Spleen (tissue), 11 donors: Measurements from ENCODE around the gene FGF2. TPM values are rescaled to one million over a fixed set of nuclear protein-coding genes. Genes with fewer than 3 reads are reported as not detected.

Source experiments
- DNase-seq: peaks from one replicate; pipeline ENCODE4 v3.0.0-alpha.2; 2020
- H3K27ac ChIP-seq, 8 donors: fragments of 200-600 bp; sonication (generic) in 7 of 8; 1 replicate in 4 of 8; 2 replicates in 4 of 8; pipeline versions ENCODE4 v1.5.0 to v1.8.0; 2016 to 2021; ENCODE audit warnings: inconsistent platforms in 4 of 8, mild to moderate bottlenecking in 4 of 8, moderate library complexity in 1 of 8
- H3K27me3 ChIP-seq, 7 donors: fragments of 200-600 bp; sonication (generic) in 6 of 7; replicated peaks in 1 of 7; 1 replicate in 4 of 7; 2 replicates in 3 of 7; pipeline versions ENCODE4 v1.5.0 to v1.8.0; 2016 to 2021; ENCODE audit warnings: inconsistent platforms in 3 of 7, mild to moderate bottlenecking in 1 of 7
- H3K36me3 ChIP-seq, 6 donors: fragments of 200-600 bp; sonication (generic) in 5 of 6; 1 replicate in 4 of 6; 2 replicates in 2 of 6; pipeline versions ENCODE4 v1.5.0 to v1.8.0; 2016 to 2021; ENCODE audit warnings: inconsistent platforms in 2 of 6
- H3K4me1 ChIP-seq, 6 donors: fragments of 200-600 bp; sonication (generic) in 5 of 6; 1 replicate in 3 of 6; 2 replicates in 3 of 6; pipeline versions ENCODE4 v1.5.0 to v1.8.0; 2016 to 2021; ENCODE audit warnings: inconsistent platforms in 3 of 6
- H3K4me3 ChIP-seq, 8 donors: fragments of 200-600 bp; sonication (generic) in 7 of 8; 1 replicate in 4 of 8; 2 replicates in 4 of 8; pipeline versions ENCODE4 v1.5.0 to v1.8.0; 2016 to 2021; ENCODE audit warnings: inconsistent platforms in 4 of 8, mild to moderate bottlenecking in 4 of 8, moderate library complexity in 2 of 8
- H3K9me3 ChIP-seq, 8 donors: fragments of 200-600 bp; sonication (generic) in 7 of 8; 1 replicate in 4 of 8; 2 replicates in 4 of 8; pipeline versions ENCODE4 v1.5.0 to v1.8.0; 2016 to 2021; ENCODE audit warnings: inconsistent platforms in 4 of 8
- CTCF ChIP-seq, 11 experiments: fragments of 200-600 bp in 7 of 11; fragments of 450-650 bp in 4 of 11; sonication (generic) in 4 of 11; IDR thresholded peaks in 8 of 11; conservative IDR thresholded peaks in 3 of 11; 1 replicate in 7 of 11; 2 replicates in 4 of 11; pipeline versions ENCODE4 v1.4.0 to v1.8.0; 2016 to 2021; ENCODE audit warnings: antibody characterized with exemption in 11 of 11, inconsistent platforms in 4 of 11, mild to moderate bottlenecking in 1 of 11
- POLR2A ChIP-seq, 3 donors: fragments of 450-650 bp; IDR thresholded peaks; one replicate each; pipeline ENCODE4 v1.5.1; 2017; ENCODE audit warnings: antibody characterized with exemption in 3 of 3, mild to moderate bottlenecking in 1 of 3
- POLR2AphosphoS5 ChIP-seq, 3 donors: sonication (generic); formaldehyde crosslinking; IDR thresholded peaks; one replicate each; pipeline ENCODE4 v1.5.1; 2017; ENCODE audit warnings: antibody characterized with exemption in 3 of 3
- WGBS, 5 donors: extraction: QIAGEN DNeasy Blood & Tissue Kit in 3 of 5; methylation state at CpG; one replicate each; pipeline versions ENCODE4 v1.1.5 to v1.1.7; 2013 to 2018; 5-methylcytosine and 5-hydroxymethylcytosine counted together
- intact Hi-C: fragments of 100-400 bp; cut with DNase I; formaldehyde crosslinking; loops from one replicate; pipeline ENCODE4 v1.15.0; 2023; ENCODE audit warnings: low total_unique reads
- polyA plus RNA-seq, 3 donors: library from polyadenylated mRNA; stranded (reverse); fragments of 200-250 nt; gene quantifications; one replicate each; pipeline ENCODE4 v1.2.1, GENCODE V29; 2013
- total RNA-seq, 7 donors: library from RNA; depleted of rRNA in 3 of 7; stranded (reverse); fragments of >200 nt in 3 of 7; fragmentation: NEBNext Ultra II Directional in 4 of 7; extraction: Animal tissue kit (Norgen Biotek cat#: 25700) in 4 of 7; gene quantifications; one replicate each; pipeline versions ENCODE4 v1.1.0 to v1.2.1, GENCODE V29; 2016 to 2021
- donor health status: healthy with polysubstance abuse.
- donor health status: DM: no; HTN: no; CAD: no; lungs with moderate emphysema.
- donor health status: DM: no; HTN: no; CAD: no.
- donor health status: Bipolar disorder and iron deficiency.
- donor health status: healthy.
- donor health status: DM: no; HTN: no; CAD: no.
- donor health status: DM: yes; HTN: yes; CAD: no.

Gene FGF2
- total and polyA plus RNA-seq, 10 donors = 0.48 to 3.1 (median 1.5) TPM

DNA sequence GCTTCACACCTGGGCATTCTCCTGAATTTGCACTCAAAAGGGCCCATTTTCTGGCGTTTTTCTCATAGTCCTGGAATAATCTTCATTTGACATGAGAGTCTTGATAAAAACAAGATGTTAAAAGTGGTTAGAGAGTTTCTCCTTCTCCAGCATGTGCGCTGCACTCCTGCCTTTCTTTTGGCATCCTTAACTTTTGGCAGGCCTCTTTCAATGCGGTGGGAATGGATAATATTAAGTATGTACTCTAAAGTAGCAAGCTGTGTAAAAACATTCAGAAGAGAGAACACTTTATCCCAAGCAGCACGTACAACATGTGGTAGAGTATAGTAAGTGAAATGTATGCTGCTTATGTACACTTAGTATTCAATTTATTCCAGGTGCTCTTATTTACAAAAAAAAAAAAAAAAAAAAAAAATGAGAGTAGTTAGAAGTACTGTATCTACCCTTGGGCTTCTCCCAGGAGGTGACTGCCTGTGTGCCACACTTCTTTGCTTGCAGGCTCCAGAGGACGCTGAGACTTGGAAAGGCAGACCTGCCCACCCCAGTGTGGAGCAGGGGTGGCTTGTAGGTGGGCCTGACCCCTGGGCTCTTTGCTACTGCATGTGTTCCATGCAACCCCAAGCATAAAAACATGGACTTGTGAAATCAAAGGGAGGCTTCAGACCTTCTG is 3.9 kb downstream of the FGF2 start:
- Histone ChIP-seq H3K4me3 (no peak overlapping the region), H3K9me3 (no peaks in the 10 kb centered on the region), H3K27ac (no peak overlapping the region), H3K27me3 (peaks cover 0 to 79% (median 62%) of the 10 kb centered on the region in 7 donors), H3K4me1 (peaks cover 0 to 23% (median 17%) of the 10 kb centered on the region in 6 donors), H3K36me3 (no peaks in the 10 kb centered on the region)
- intact Hi-C loops = no loop called here
- TF ChIP-seq POLR2A (IDR thresholded peaks at IDR 0.05) (no peak), CTCF (IDR thresholded peaks at IDR 0.05 in 8 of 11, conservative IDR thresholded peaks at IDR 0.05 in 3 of 11) (no peak), POLR2AphosphoS5 (IDR thresholded peaks at IDR 0.05) (no peak)
- DNase-seq = no peak
- WGBS, 5 donors = 80 to 91% (median 89%) methylated on average over 5 of the region's 5 CpGs

GRCh38 chr4:122831515-122832196 is 5.0 kb downstream of the FGF2 start:
- TF ChIP-seq POLR2A (IDR thresholded peaks at IDR 0.05) (no peak), CTCF (IDR thresholded peaks at IDR 0.05 in 8 of 11, conservative IDR thresholded peaks at IDR 0.05 in 3 of 11) (no peak), POLR2AphosphoS5 (IDR thresholded peaks at IDR 0.05) (no peak)
- intact Hi-C loops = no loop called here
- Histone ChIP-seq H3K27ac (no peak overlapping the region), H3K36me3 (no peaks in the 10 kb centered on the region), H3K27me3 (peaks cover 0 to 78% (median 53%) of the 10 kb centered on the region in 7 donors), H3K9me3 (no peaks in the 10 kb centered on the region), H3K4me1 (peaks cover 0 to 18% (median 15%) of the 10 kb centered on the region in 6 donors), H3K4me3 (no peak overlapping the region)
- no peak for DNase-seq
- WGBS, 5 donors = 88 to 97% (median 92%) methylated on average over 6 of the region's 6 CpGs

- no peaks in the 10 kb centered on the region for H3K9me3 ChIP-seq
- no peak overlapping the region for H3K27ac ChIP-seq
- 76 to 96% (median 93%) methylated on average over 1 of the region's 1 CpG for WGBS, 5 donors
- no peak for TF ChIP-seq POLR2AphosphoS5 (IDR thresholded peaks at IDR 0.05)
- no peak for TF ChIP-seq POLR2A (IDR thresholded peaks at IDR 0.05)
- TF ChIP-seq CTCF (IDR thresholded peaks at IDR 0.05 in 8 of 11, conservative IDR thresholded peaks at IDR 0.05 in 3 of 11) = no peak
- intact Hi-C loops = no loop called here
- H3K4me1 ChIP-seq = peaks cover 0 to 9% (median 7%) of the 10 kb centered on the region in 6 donors
- DNase-seq = no peak
- no peaks in the 10 kb centered on the region for H3K36me3 ChIP-seq
- no peak overlapping the region for H3K4me3 ChIP-seq
- H3K27me3 ChIP-seq = peaks cover 0 to 72% (median 43%) of the 10 kb centered on the region in 7 donors
Observed at GRCh38 chr4:122832732-122833131, 6.1 kb downstream of the FGF2 start.

DNA sequence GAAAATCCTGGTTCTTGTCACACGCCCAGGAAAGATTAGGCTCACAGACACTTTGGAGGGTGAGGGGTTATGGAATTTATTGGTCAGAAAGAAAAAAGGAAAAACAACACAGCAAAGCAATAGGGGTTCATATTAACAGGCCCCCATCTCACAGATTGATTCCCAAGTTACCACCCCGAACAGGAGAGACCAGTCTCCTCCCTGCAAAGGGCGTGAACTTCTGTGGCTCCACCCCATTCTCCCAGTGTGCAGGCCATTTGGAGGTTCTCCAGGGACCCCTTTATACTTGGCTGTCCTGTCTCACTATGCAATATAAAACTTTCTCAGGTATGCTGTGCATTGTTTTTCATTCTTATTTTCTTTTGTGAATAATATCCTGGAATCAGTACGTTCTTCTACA is 7.4 kb downstream of the FGF2 start:
- Histone ChIP-seq H3K9me3 (no peaks in the 10 kb centered on the region), H3K27ac (no peak overlapping the region), H3K4me3 (no peak overlapping the region), H3K36me3 (no peaks in the 10 kb centered on the region), H3K27me3 (peaks cover 0 to 60% (median 32%) of the 10 kb centered on the region in 7 donors), H3K4me1 (no peaks in the 10 kb centered on the region)
- TF ChIP-seq CTCF (IDR thresholded peaks at IDR 0.05 in 8 of 11, conservative IDR thresholded peaks at IDR 0.05 in 3 of 11) = no peak
- 83 to 91% (median 84%) methylated on average over 4 of the region's 4 CpGs for WGBS, 5 donors
- DNase-seq = no peak
- intact Hi-C loops = no loop called here
